SW480 (cell line): Measurements from ENCODE around the gene RANBP17.
A peak's percentile ranks its signal among the peaks of the same experiment; 100 is the strongest.

Experiments used
- DNase-seq: peaks from one replicate; pipeline ENCODE4 v3.0.0-alpha.2; 2016; ENCODE audit warnings: low spot score

The RANBP17 gene

GRCh38 chr5:171299228-171299627 is 437.4 kb downstream of the RANBP17 start:
- no peak for DNase-seq

GRCh38 chr5:171299851-171300250 is 438.0 kb downstream of the RANBP17 start:
- no peak for DNase-seq

DNA sequence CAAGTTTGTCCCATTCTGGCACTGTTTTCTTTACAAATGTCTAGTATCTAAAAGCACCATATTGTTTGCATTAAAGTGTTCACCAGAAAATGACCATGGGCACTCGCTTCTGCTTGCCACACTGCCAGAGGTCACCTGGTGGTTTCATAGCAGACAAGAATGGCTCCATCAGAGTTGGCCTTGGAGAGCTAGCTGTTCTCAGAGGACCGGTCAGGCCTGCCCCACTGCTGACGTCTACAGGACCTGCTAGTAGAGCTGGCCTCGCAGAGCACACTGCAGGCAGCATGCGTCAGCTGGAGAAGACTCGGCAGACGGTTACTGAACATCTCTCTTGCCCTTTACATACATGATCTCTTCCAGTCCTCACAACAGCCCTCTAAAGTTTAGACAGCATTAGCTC is 438.5 kb downstream of the RANBP17 start:
- DNase-seq, result no peak

DNA sequence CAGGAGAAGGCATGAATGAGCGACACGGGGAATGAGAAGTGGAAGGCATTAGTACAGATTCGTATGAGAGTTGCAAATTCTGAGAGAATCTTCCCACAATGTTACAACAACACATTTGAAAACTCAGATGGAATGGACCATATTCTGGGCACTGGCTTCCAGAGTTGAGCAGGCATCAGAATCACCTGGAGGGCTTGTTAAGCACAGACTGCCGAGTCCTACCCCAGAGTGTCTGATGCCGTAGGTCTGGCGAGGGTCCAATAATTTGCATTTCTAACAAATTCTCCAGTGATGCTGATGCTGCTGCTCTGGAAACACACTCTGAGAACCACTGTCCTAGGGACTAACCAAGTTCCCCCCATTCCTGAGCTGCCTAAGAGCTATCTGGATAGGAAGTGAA is 444.3 kb downstream of the RANBP17 start:
- DNase-seq, result no peak

- DNase-seq, result no peak
Observed at GRCh38 chr5:171306781-171307591, 445.2 kb downstream of the RANBP17 start.

GRCh38 chr5:171307789-171308452 is 446.1 kb downstream of the RANBP17 start:
- no peak for DNase-seq

GRCh38 chr5:171308453-171309275 is 446.8 kb downstream of the RANBP17 start, which contains the start of gene TLX3:
Gene TLX3, plus strand, starts transcription at chr5:171309248. Its CDS starts 118 bp downstream, at chr5:171309366.
- DNase-seq, result no peak

DNA sequence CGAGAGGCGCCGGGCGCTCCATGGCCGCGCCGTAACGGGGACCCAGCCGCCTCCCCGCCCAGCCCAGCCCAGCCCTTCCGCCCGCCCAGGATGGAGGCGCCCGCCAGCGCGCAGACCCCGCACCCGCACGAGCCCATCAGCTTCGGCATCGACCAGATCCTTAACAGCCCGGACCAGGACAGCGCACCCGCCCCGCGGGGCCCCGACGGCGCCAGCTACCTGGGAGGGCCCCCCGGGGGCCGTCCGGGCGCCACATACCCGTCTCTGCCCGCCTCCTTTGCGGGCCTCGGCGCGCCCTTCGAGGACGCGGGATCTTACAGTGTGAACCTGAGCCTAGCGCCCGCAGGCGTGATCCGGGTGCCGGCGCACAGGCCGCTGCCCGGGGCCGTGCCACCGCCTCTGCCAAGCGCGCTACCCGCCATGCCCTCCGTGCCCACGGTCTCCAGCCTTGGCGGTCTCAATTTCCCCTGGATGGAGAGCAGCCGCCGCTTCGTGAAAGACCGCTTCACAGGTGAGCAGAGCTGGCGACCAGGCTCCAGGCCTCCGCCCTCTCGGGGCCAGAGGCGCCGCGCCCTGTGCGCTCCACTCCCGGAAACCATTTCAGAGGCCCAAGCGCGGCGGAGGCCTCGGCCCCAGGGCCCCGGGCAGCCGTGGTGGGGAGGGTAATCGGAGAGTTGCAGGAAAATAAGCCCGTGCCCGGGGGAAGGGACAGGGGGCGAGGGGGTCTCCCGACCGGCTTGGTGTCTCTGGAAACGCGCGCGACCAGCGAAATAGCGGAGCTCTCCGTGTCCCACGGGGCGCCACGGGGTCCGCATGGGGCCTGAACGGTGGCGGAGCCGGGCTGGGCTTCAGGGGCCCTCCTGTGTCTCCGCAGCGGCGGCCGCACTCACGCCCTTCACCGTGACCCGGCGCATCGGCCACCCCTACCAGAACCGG is 447.7 kb downstream of the RANBP17 start:
- DNase-seq, result no peak

GRCh38 chr5:171310212-171310818 is 448.5 kb downstream of the RANBP17 start:
- DNase-seq, result peak; percentile 35

- DNase-seq, result no peak
Observed at GRCh38 chr5:171310819-171311321, 449.1 kb downstream of the RANBP17 start.

DNA sequence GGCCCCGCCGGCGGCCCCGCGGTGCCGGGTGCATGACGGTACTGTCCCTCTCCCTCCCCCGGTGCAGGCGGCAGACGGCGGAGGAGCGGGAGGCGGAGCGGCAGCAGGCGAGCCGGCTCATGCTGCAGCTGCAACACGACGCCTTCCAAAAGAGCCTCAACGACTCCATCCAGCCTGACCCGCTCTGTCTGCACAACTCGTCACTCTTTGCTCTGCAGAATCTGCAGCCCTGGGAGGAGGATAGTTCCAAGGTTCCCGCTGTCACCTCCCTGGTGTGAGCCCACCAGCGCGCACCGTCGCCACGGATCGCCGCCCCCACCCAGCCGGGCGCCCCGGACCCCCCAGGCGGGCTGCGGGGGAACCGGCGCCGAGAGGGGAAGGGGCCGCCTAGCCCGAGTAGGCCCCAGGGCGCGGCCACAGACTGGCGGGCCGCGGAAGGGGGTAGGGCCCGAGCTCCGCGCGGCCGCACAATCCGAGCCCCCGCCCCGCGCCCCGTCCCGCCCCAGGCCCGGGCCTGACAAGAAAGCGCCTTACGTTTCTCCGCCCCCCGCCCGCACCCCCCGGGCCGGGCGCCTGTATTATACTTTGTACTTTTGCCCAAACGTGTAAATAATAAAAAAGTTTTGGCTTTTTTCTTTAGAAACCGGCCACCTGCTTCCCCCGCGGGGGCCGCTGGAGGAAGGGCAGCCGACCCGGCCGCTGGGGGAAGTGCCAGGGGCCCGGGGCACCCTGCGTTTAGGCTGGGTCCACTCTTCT is 449.7 kb downstream of the RANBP17 start:
- peak; percentile 64 for DNase-seq

DNA sequence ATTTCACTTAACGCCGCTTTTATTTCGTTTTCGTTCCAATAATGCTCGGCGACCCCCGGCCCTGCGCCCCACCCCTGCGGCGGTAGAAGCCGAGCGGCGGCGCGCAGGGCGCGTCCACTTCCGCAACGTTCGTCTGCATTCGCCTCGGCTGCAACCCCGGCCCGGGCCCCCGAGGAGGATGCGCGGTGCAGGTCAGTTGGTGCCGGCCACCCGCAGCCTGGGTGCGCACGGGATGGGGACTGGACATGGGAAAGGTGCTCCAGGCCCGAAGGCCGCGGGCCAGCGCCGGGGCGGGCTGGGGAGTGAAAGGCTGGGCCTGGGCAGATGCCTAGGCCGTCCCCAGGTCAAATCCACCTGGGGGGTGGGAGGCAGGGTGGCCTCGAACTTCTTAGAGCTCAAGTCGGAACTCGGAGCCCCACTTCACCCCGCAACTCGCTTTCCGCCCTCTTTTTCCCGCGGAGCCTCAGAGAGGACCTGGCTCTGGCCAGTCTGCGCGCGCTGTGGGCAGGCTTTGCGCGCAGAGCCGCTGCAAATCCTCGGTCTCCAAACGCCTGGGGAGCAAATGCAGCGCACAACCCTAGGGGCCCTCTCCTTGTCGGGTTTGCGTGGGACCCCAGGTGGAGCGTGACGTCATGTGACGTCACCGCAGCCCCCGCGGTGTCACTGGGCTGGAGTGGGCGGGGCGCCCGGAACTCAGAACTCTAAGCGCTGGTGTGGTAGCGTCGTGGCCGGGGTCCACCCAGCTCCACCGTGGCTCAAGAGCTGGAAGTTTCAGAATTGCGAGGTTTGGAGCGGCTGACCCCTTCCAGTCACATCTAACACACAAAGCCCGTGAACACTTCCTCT is 450.5 kb downstream of the RANBP17 start:
- no peak for DNase-seq

- DNase-seq, result no peak
Observed at GRCh38 chr5:171313481-171314206, 451.8 kb downstream of the RANBP17 start.

GRCh38 chr5:171314728-171315385 is 453.0 kb downstream of the RANBP17 start:
- DNase-seq, result no peak

- no peak for DNase-seq
Observed at GRCh38 chr5:171315386-171315891, 453.6 kb downstream of the RANBP17 start.

- DNase-seq, result no peak
Observed at GRCh38 chr5:171315925-171316257, 454.1 kb downstream of the RANBP17 start.

DNA sequence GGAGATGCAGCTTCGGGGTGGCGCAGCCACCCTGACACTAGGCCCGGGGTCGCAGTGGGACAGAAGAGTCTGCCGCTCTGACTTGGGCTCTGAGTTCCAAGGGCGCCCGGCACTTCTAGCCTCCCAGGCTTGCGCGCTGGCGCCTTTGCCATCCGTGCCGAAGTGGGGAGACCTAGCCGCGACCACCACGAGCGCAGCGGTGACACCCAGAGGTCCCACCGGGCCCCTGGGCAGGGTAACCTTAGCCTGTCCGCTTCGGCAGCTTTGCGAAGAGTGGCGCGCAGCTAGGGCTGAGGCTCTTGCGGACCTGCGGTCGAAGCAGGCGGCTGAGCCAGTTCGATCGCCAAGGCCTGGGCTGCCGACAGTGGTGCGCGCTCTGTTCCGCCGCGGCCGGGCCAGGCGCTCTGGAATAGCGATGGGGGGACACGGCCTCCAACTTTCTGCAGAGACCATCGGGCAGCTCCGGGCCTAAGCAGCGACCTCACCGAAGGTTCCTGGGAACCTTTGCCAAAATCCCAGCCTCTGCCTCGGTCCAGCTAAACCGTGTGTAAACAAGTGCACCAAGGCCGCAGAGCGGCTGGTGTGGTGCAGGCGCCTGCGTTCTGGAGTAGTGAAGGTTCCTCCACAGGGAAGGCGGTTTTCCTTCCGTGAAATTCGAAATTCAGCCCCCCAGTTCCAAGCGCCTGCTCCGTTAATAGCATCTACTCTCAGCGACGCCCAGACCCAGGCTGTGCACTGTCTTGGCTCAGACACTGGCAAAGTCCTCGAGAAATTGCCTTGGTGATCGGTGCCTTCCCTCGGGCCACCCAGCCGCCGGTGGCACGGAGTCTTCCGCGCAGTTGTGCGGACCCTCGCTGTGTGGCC is 454.7 kb downstream of the RANBP17 start:
- no peak for DNase-seq
